ENCODE data around the gene EMC8. TPM values are rescaled to one million over a fixed set of nuclear protein-coding genes. Genes with fewer than 3 reads are reported as not detected.

EMC8 gene
- total RNA-seq, 2 donors from 2014 or later = 18.8 to 40.7 TPM

DNA sequence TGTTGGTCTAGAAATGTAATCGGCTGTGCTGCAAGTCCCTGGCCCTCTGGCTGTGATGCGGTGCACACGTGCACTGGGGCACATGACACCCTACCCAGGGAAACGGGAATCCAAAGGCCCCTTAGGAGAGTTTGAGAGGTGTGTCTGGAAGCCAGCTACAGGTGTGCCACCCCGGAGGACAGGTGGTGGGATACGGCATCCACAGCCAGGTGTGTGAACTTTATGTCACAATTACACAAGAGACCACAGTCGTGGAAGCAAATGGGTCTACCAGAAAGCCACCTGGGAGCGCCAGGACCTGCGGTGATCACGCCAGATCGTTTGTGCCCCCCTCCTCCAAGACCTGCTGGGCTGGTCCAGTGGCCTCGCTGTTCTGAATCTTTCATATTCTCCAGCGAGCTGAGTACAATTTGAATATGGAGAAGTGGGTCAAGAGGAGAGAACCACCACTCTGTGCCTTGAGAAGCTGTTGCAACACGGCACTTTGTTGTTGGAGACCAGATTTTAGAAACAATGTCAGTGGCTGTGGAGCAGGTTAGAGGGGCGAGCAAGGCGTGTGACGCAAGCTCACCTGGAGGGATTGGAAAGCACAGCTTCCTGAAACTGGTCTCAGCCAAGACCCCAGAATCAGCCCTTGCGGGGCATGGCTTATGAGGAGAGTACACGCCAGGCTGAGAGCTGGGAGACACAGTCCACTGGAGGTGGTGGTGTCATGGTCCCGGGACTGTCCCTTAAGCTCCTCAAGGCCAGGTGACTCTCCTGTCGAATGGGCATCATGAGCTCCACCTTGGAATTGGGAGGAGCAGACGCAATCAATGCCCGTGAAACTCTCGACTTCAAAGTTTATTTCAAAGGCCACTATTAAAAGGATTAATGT, 37.6 kb upstream of the EMC8 start:
- no peaks in the 10 kb centered on the region for H3K4me1 ChIP-seq
- no peaks in the 10 kb centered on the region for H3K27me3 ChIP-seq
- TF ChIP-seq, protein P1, sequence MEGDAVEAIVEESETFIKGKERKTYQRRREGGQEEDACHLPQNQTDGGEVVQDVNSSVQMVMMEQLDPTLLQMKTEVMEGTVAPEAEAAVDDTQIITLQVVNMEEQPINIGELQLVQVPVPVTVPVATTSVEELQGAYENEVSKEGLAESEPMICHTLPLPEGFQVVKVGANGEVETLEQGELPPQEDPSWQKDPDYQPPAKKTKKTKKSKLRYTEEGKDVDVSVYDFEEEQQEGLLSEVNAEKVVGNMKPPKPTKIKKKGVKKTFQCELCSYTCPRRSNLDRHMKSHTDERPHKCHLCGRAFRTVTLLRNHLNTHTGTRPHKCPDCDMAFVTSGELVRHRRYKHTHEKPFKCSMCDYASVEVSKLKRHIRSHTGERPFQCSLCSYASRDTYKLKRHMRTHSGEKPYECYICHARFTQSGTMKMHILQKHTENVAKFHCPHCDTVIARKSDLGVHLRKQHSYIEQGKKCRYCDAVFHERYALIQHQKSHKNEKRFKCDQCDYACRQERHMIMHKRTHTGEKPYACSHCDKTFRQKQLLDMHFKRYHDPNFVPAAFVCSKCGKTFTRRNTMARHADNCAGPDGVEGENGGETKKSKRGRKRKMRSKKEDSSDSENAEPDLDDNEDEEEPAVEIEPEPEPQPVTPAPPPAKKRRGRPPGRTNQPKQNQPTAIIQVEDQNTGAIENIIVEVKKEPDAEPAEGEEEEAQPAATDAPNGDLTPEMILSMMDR (IDR thresholded peaks at IDR 0.05) = no peak

DNA sequence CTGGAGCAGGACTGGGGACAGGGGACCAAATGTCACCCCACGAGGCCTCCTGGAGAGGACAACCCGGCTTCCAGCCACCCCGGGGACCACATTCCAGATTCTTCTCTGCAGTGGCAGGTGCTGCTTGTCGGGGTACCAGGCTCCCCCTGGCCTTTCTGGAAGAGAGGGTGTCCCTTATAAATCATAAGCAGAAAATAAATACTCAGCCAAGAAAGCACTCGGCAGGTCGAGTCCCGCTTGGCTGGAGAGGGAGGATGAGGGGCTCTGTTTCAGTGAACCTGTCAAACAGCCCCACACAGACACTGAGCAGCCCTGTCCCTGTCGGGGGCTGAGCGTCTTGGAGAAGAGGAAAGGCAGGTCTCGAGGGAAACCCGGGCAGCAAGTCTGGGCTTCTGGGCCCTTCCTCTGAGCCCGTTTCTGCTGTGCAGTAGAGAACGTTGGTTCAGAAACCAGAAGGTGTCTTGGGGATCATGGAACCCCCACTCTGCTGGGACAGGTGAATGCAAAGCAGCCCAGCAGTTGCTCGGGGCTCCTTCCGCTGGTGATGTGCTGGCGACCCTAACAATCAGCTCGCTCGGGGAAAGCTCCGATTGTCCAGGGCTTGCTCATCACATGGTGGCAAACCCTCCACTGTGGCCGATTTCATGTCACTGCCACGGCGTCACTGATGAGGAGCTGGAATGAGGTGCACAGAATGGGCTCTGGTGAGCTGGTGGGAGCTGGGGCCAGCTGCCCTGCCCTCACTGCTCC, 36.8 kb upstream of the EMC8 start:
- Histone ChIP-seq H3K27ac (no peak overlapping the region), H3K4me3 (no peak overlapping the region), H3K9me3 (no peaks in the 10 kb centered on the region), H3K4me1 (no peaks in the 10 kb centered on the region), H3K27me3 (no peaks in the 10 kb centered on the region), H3K36me3 (no peaks in the 10 kb centered on the region)
- TF ChIP-seq, protein P1 (IDR thresholded peaks at IDR 0.05) = no peak
- no peak for DNase-seq (ENCODE audit: low spot score)

More for the DNA sequence above, 37.6 kb upstream of the EMC8 start:
- Histone ChIP-seq H3K27ac (no peak overlapping the region), H3K36me3 (no peaks in the 10 kb centered on the region), H3K9me3 (no peaks in the 10 kb centered on the region), H3K4me3 (no peak overlapping the region)
- DNase-seq (ENCODE audit: low spot score) = no peak

DNA sequence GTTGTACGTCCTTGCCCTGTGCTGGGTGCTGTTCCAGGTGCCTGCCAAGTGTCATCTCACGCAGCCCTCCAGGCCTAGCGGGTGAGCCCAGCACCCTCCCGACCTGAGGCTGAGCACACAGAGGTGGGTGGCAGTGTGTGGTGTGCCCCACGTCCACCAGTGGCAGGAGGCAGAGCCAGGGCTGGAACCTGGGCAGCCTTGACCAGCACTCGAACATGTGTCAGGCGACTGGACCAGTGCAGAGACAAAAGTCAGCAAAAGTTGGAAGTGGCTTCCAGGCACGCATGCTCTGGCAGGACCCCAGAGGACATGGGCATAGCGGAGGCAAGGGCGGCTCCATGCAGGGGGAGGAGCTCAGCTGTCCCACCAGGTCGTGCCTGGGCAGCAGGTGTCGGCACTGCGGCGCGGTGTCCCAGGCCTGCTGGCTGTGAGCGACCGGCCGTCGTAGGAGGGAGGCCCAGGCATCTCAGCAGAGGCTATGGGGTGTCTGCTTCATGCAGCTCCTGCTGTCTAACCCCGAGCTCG, 35.9 kb upstream of the EMC8 start:
- Histone ChIP-seq H3K4me1 (no peaks in the 10 kb centered on the region), H3K27me3 (no peaks in the 10 kb centered on the region), H3K36me3 (no peaks in the 10 kb centered on the region), H3K4me3 (no peak overlapping the region), H3K27ac (no peak overlapping the region), H3K9me3 (no peaks in the 10 kb centered on the region)
- TF ChIP-seq, protein P1 (IDR thresholded peaks at IDR 0.05) = no peak
- DNase-seq (ENCODE audit: low spot score) = no peak

- no peak overlapping the region for H3K4me3 ChIP-seq
- no peaks in the 10 kb centered on the region for H3K27me3 ChIP-seq
- no peak for DNase-seq (ENCODE audit: low spot score)
- H3K27ac ChIP-seq = no peak overlapping the region
- no peaks in the 10 kb centered on the region for H3K4me1 ChIP-seq
- TF ChIP-seq, protein P1 (IDR thresholded peaks at IDR 0.05) = no peak
- H3K36me3 ChIP-seq = no peaks in the 10 kb centered on the region
- no peaks in the 10 kb centered on the region for H3K9me3 ChIP-seq
Measured at GRCh38 chr16:85834741-85835140, 35.4 kb upstream of the EMC8 start.

GRCh38 chr16:85833219-85833920, 34.0 kb upstream of the EMC8 start:
- Histone ChIP-seq H3K4me1 (no peaks in the 10 kb centered on the region), H3K36me3 (no peaks in the 10 kb centered on the region), H3K27ac (no peak overlapping the region), H3K9me3 (no peaks in the 10 kb centered on the region), H3K27me3 (no peaks in the 10 kb centered on the region), H3K4me3 (no peak overlapping the region)
- TF ChIP-seq, protein P1 (IDR thresholded peaks at IDR 0.05) = no peak
- no peak for DNase-seq (ENCODE audit: low spot score)
